ENCODE data around the gene ADAMTS12. TPM values are rescaled to one million over a fixed set of nuclear protein-coding genes. Genes with fewer than 3 reads are reported as not detected.

Gene ADAMTS12
- total and polyA plus RNA-seq, 3 experiments from 2014 or later, result not detected

DNA sequence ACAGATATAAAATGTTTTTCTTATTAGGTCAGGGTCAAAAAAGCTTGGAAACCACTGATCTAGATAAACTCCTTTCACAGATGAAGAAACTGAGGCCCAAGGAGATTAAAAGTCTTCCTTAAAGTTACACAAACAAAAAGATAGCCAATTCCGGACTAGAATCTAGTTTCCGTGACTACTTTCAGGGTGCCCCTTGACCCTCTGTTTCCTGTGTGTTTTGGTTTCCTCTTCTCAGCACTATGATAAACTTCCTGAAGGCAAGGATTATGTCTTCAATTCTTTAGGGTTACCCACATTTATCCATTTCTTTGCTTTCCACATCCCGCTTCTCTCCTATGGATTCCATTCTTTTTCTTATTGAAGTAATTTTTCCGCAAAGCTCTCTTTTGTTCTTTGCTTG is 83.1 kb downstream of the ADAMTS12 start:
- H3K36me3 Mint-ChIP-seq, result no peaks in the 10 kb centered on the region
- H3K27ac ChIP-seq (ENCODE audit: low read depth, low read length), result no peak overlapping the region
- H3K9me3 ChIP-seq (ENCODE audit: low read length), result no peaks in the 10 kb centered on the region
- no peaks in the 10 kb centered on the region for H3K4me1 ChIP-seq (ENCODE audit: insufficient read depth, low read length)
- no peaks in the 10 kb centered on the region for H3K36me3 ChIP-seq (ENCODE audit: insufficient read depth, low read length)
- no peak for DNase-seq
- ChIA-PET POLR2A (no interaction called here), CTCF (no interaction called here)
- H3K4me1 Mint-ChIP-seq, result peaks cover 0 to 11% (median 2%) of the 10 kb centered on the region in 3 donors
- H3K9me3 Mint-ChIP-seq, result no peaks in the 10 kb centered on the region
- peaks cover 0 to 5% of the 10 kb centered on the region in 2 donors for H3K27me3 Mint-ChIP-seq
- H3K27me3 ChIP-seq (ENCODE audit: insufficient read depth, low read length, poor library complexity, severe bottlenecking), result no peaks in the 10 kb centered on the region
- H3K27ac Mint-ChIP-seq, result no peak overlapping the region
- no peak overlapping the region for H3K4me3 ChIP-seq (ENCODE audit: low read length)
- no peak overlapping the region for H3K4me3 Mint-ChIP-seq

GRCh38 chr5:33807771-33808170 is 84.0 kb downstream of the ADAMTS12 start:
- ChIA-PET CTCF (no interaction called here), POLR2A (no interaction called here)
- no peaks in the 10 kb centered on the region for H3K4me1 ChIP-seq (ENCODE audit: insufficient read depth, low read length)
- H3K36me3 Mint-ChIP-seq, result no peaks in the 10 kb centered on the region
- H3K27ac ChIP-seq (ENCODE audit: low read depth, low read length), result no peak overlapping the region
- H3K27me3 Mint-ChIP-seq, result peaks cover 0 to 6% of the 10 kb centered on the region in 2 donors
- no peaks in the 10 kb centered on the region for H3K9me3 ChIP-seq (ENCODE audit: low read length)
- H3K9me3 Mint-ChIP-seq, result no peaks in the 10 kb centered on the region
- H3K36me3 ChIP-seq (ENCODE audit: insufficient read depth, low read length), result no peaks in the 10 kb centered on the region
- H3K27me3 ChIP-seq (ENCODE audit: insufficient read depth, low read length, poor library complexity, severe bottlenecking), result no peaks in the 10 kb centered on the region
- no peak overlapping the region for H3K4me3 Mint-ChIP-seq
- no peak overlapping the region for H3K4me3 ChIP-seq (ENCODE audit: low read length)
- no peak overlapping the region for H3K27ac Mint-ChIP-seq
- H3K4me1 Mint-ChIP-seq, result peaks cover 0 to 11% (median 2%) of the 10 kb centered on the region in 3 donors
- DNase-seq, result no peak

GRCh38 chr5:33806738-33807442 is 84.9 kb downstream of the ADAMTS12 start:
- no peak overlapping the region for H3K27ac ChIP-seq (ENCODE audit: low read depth, low read length)
- no peaks in the 10 kb centered on the region for H3K27me3 ChIP-seq (ENCODE audit: insufficient read depth, low read length, poor library complexity, severe bottlenecking)
- no peaks in the 10 kb centered on the region for H3K4me1 ChIP-seq (ENCODE audit: insufficient read depth, low read length)
- no peak for DNase-seq
- H3K9me3 Mint-ChIP-seq, result no peaks in the 10 kb centered on the region
- ChIA-PET POLR2A (no interaction called here), CTCF (no interaction called here)
- H3K36me3 ChIP-seq (ENCODE audit: insufficient read depth, low read length), result no peaks in the 10 kb centered on the region
- no peaks in the 10 kb centered on the region for H3K9me3 ChIP-seq (ENCODE audit: low read length)
- H3K4me3 Mint-ChIP-seq, result no peak overlapping the region
- H3K27ac Mint-ChIP-seq, result no peak overlapping the region
- H3K4me1 Mint-ChIP-seq, result peaks cover 0 to 11% (median 2%) of the 10 kb centered on the region in 3 donors
- no peak overlapping the region for H3K4me3 ChIP-seq (ENCODE audit: low read length)
- peaks cover 0 to 6% of the 10 kb centered on the region in 2 donors for H3K27me3 Mint-ChIP-seq
- H3K36me3 Mint-ChIP-seq, result no peaks in the 10 kb centered on the region

- no peak for DNase-seq
- no peaks in the 10 kb centered on the region for H3K4me1 ChIP-seq (ENCODE audit: insufficient read depth, low read length)
- H3K9me3 ChIP-seq (ENCODE audit: low read length), result no peaks in the 10 kb centered on the region
- no peaks in the 10 kb centered on the region for H3K27me3 ChIP-seq (ENCODE audit: insufficient read depth, low read length, poor library complexity, severe bottlenecking)
- POLR2A ChIA-PET, result no interaction called here
- Mint-ChIP-seq H3K27me3 (peaks cover 1 to 6% of the 10 kb centered on the region in 2 donors), H3K36me3 (no peaks in the 10 kb centered on the region), H3K4me3 (no peak overlapping the region), H3K4me1 (no peaks in the 10 kb centered on the region), H3K27ac (no peak overlapping the region), H3K9me3 (no peaks in the 10 kb centered on the region)
- no peak overlapping the region for H3K27ac ChIP-seq (ENCODE audit: low read depth, low read length)
- CTCF ChIA-PET, result no interaction called here
- H3K4me3 ChIP-seq (ENCODE audit: low read length), result no peak overlapping the region
- H3K36me3 ChIP-seq (ENCODE audit: insufficient read depth, low read length), result no peaks in the 10 kb centered on the region
Measured at GRCh38 chr5:33801292-33801691, 90.5 kb downstream of the ADAMTS12 start.

DNA sequence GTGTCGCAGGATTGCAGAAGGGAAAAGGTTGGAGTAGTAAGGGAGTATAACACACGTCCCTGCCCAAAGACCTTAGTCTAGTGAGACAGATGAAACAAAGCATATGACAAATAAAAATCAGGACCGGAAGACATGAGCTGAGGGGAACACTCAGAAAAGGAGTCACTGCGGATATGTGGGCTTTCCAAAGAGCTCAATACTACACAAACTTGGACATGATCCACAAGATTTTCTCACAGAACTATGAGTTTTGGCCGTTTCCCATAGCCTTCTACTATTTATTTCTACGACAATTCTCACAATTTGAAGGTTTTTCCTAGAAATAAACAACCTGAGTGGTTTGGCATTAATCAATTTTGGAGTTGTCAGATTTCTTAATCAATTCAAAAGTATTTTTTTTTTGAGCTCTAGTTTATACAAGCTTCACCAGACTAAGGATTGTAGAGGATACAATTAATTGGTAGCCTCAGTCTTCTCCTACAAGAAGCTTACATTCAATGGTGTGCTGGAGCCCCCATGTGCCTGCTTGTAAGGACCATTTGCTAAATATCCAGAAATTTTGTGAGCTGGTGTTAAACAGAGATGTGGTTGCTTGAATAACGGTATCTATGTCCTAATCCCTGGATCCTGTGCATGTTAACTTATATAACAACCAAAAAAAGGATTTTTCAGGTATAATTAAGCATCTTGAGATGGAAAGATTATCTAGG is 91.4 kb downstream of the ADAMTS12 start:
- Histone ChIP-seq H3K27ac (ENCODE audit: low read depth, low read length) (no peak overlapping the region), H3K4me1 (ENCODE audit: insufficient read depth, low read length) (no peaks in the 10 kb centered on the region), H3K9me3 (ENCODE audit: low read length) (no peaks in the 10 kb centered on the region), H3K36me3 (ENCODE audit: insufficient read depth, low read length) (no peaks in the 10 kb centered on the region), H3K4me3 (ENCODE audit: low read length) (no peak overlapping the region), H3K27me3 (ENCODE audit: insufficient read depth, low read length, poor library complexity, severe bottlenecking) (no peaks in the 10 kb centered on the region)
- peaks cover 1 to 6% of the 10 kb centered on the region in 2 donors for H3K27me3 Mint-ChIP-seq
- ChIA-PET POLR2A (no interaction called here), CTCF (no interaction called here)
- H3K36me3 Mint-ChIP-seq, result no peaks in the 10 kb centered on the region
- H3K9me3 Mint-ChIP-seq, result no peaks in the 10 kb centered on the region
- H3K27ac Mint-ChIP-seq, result no peak overlapping the region
- H3K4me1 Mint-ChIP-seq, result no peaks in the 10 kb centered on the region
- DNase-seq, result no peak
- H3K4me3 Mint-ChIP-seq, result no peak overlapping the region

DNA sequence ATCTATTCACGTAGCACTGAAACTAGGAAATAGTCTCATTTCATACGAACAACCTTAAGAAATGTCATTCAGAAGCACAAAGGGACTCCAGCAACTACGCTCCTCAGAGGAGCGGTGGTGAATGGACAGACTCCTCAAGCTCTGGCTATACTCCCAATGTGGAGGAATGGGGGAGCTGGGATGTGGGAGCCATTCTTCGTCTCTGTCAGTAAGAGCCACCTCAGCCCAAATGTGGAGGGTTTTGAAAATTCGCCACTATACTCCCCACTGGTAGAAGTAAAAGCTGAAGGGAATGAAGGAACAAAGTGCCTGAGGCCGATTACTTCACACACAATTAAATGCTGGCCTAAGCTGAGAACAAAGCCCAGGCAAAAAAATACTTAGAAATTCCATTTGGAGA is 96.3 kb downstream of the ADAMTS12 start:
- no peaks in the 10 kb centered on the region for H3K27me3 ChIP-seq (ENCODE audit: insufficient read depth, low read length, poor library complexity, severe bottlenecking)
- H3K4me1 ChIP-seq (ENCODE audit: insufficient read depth, low read length), result no peaks in the 10 kb centered on the region
- Mint-ChIP-seq H3K27me3 (peaks cover 0 to 6% of the 10 kb centered on the region in 2 donors), H3K4me1 (no peaks in the 10 kb centered on the region), H3K27ac (no peak overlapping the region), H3K4me3 (no peak overlapping the region), H3K9me3 (no peaks in the 10 kb centered on the region), H3K36me3 (no peaks in the 10 kb centered on the region)
- no peaks in the 10 kb centered on the region for H3K9me3 ChIP-seq (ENCODE audit: low read length)
- no peak overlapping the region for H3K27ac ChIP-seq (ENCODE audit: low read depth, low read length)
- POLR2A ChIA-PET, result no interaction called here
- DNase-seq, result no peak
- H3K4me3 ChIP-seq (ENCODE audit: low read length), result no peak overlapping the region
- CTCF ChIA-PET, result no interaction called here
- H3K36me3 ChIP-seq (ENCODE audit: insufficient read depth, low read length), result no peaks in the 10 kb centered on the region

GRCh38 chr5:33794550-33795181 is 97.1 kb downstream of the ADAMTS12 start:
- H3K27ac ChIP-seq (ENCODE audit: low read depth, low read length), result no peak overlapping the region
- H3K36me3 ChIP-seq (ENCODE audit: insufficient read depth, low read length), result no peaks in the 10 kb centered on the region
- Mint-ChIP-seq H3K36me3 (no peaks in the 10 kb centered on the region), H3K27me3 (peaks cover 0 to 1% of the 10 kb centered on the region in 2 donors), H3K27ac (no peak overlapping the region), H3K9me3 (no peaks in the 10 kb centered on the region), H3K4me1 (no peaks in the 10 kb centered on the region), H3K4me3 (no peak overlapping the region)
- no peaks in the 10 kb centered on the region for H3K27me3 ChIP-seq (ENCODE audit: insufficient read depth, low read length, poor library complexity, severe bottlenecking)
- no peaks in the 10 kb centered on the region for H3K4me1 ChIP-seq (ENCODE audit: insufficient read depth, low read length)
- no peak overlapping the region for H3K4me3 ChIP-seq (ENCODE audit: low read length)
- ChIA-PET CTCF (no interaction called here), POLR2A (no interaction called here)
- DNase-seq, result no peak
- H3K9me3 ChIP-seq (ENCODE audit: low read length), result no peaks in the 10 kb centered on the region

DNA sequence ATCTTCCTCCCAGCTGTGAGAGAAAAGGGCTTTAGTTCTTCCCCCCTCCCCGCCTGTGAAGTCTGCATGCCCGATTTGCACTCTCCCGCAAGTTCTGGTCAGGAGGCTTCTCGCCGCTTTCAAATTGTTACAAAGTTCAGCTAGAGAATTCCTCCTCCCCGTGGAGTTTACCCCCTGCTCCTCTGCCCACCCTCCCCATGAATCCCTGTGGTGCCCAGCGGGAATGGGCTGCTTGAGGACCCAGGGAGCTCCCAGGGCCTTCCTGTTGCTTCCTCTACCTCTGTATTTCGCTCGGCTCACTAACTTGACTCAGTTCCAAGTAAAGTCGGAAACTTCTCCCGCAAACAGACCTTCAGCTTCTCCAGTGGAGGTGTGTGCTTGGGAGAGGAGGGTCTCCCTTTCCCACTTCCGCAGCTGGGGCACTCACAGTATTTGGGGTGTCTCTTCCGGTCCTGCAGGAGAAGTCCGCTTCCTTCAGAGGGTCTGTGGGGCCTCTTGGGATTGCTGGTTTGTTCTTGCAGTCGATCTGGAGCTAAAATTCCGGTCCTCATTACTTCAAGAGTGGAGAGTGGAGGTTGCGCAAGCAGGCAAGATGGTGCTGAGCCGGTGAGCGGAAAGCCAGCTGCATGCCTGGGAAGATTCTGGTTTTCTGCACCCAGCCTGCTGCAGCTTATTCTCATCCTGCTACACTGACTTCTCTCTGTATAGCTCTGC is 97.8 kb downstream of the ADAMTS12 start:
- H3K27me3 Mint-ChIP-seq, result no peaks in the 10 kb centered on the region
- H3K36me3 Mint-ChIP-seq, result no peaks in the 10 kb centered on the region
- H3K36me3 ChIP-seq (ENCODE audit: insufficient read depth, low read length), result no peaks in the 10 kb centered on the region
- H3K4me3 ChIP-seq (ENCODE audit: low read length), result no peak overlapping the region
- no peaks in the 10 kb centered on the region for H3K9me3 ChIP-seq (ENCODE audit: low read length)
- no peaks in the 10 kb centered on the region for H3K27me3 ChIP-seq (ENCODE audit: insufficient read depth, low read length, poor library complexity, severe bottlenecking)
- no peaks in the 10 kb centered on the region for H3K4me1 Mint-ChIP-seq
- no peak overlapping the region for H3K4me3 Mint-ChIP-seq
- ChIA-PET POLR2A (no interaction called here), CTCF (no interaction called here)
- H3K4me1 ChIP-seq (ENCODE audit: insufficient read depth, low read length), result no peaks in the 10 kb centered on the region
- H3K9me3 Mint-ChIP-seq, result no peaks in the 10 kb centered on the region
- H3K27ac ChIP-seq (ENCODE audit: low read depth, low read length), result no peak overlapping the region
- no peak overlapping the region for H3K27ac Mint-ChIP-seq
- no peak for DNase-seq
